KOPT-K1 (cell line): ENCODE measurements around the gene UFL1.
"Not testable (repeated sequence)": the region's sequence is repeated elsewhere in the genome, so short reads cannot be mapped to it uniquely, and the experiment has no call there.

Source experiments
- H3K27ac ChIP-seq: fragments of 200-600 bp; sonication (generic); 2 replicates; pipeline ENCODE4 v1.5.1; 2016; ENCODE audit warnings: antibody characterized with exemption, mild to moderate bottlenecking, low read depth, low read length; ENCODE audit not compliant: poor library complexity, severe bottlenecking
- H3K36me3 ChIP-seq: fragments of 200-600 bp; sonication (generic); 2 replicates; pipeline ENCODE4 v1.5.1; 2017; ENCODE audit warnings: antibody characterized with exemption, mild to moderate bottlenecking, low read length, moderate library complexity; ENCODE audit not compliant: insufficient read depth
- H3K9me3 ChIP-seq: fragments of 200-600 bp; sonication (generic); 2 replicates; pipeline ENCODE4 v1.5.1; 2017; ENCODE audit warnings: antibody characterized with exemption, low read length, mild to moderate bottlenecking; ENCODE audit not compliant: insufficient read depth, poor library complexity, severe bottlenecking

Gene UFL1

GRCh38 chr6:96545882-96546281 is 24.3 kb downstream of the UFL1 start:
- H3K9me3 ChIP-seq, result no peaks in the 10 kb centered on the region
- H3K36me3 ChIP-seq, result peaks cover 66% of the 10 kb centered on the region
- H3K27ac ChIP-seq, result no peak overlapping the region

GRCh38 chr6:96547654-96548053 is 26.0 kb downstream of the UFL1 start:
- H3K27ac ChIP-seq, result no peak overlapping the region
- H3K36me3 ChIP-seq, result peaks cover 77% of the 10 kb centered on the region
- no peaks in the 10 kb centered on the region for H3K9me3 ChIP-seq

GRCh38 chr6:96554558-96554957 is 33.0 kb downstream of the UFL1 start:
- Histone ChIP-seq H3K36me3 (peaks cover 71% of the 10 kb centered on the region), H3K9me3 (no peaks in the 10 kb centered on the region), H3K27ac (no peak overlapping the region)

GRCh38 chr6:96559740-96560139 is 38.1 kb downstream of the UFL1 start:
- not testable (repeated sequence) for H3K9me3 ChIP-seq, H3K27ac ChIP-seq
- peaks cover 21% of the 10 kb centered on the region for H3K36me3 ChIP-seq

- no peaks in the 10 kb centered on the region for H3K9me3 ChIP-seq
- H3K27ac ChIP-seq, result no peak within 1 kb of the TSS
- H3K36me3 ChIP-seq, result no peaks in the 10 kb centered on the region
These were observed 41.3 kb downstream of the UFL1 start, which contains the start of gene FHL5 for GRCh38 chr6:96562886-96563285. TSS of gene FHL5 (plus strand) at chr6:96563128. CDS start at chr6:96603614, 40,486 bp downstream.

GRCh38 chr6:96563853-96564252 is 42.2 kb downstream of the UFL1 start:
- H3K9me3 ChIP-seq, result no peaks in the 10 kb centered on the region
- no peaks in the 10 kb centered on the region for H3K36me3 ChIP-seq
- H3K27ac ChIP-seq, result no peak overlapping the region

- H3K27ac ChIP-seq, result no peak overlapping the region
- peaks cover 16% of the 10 kb centered on the region for H3K9me3 ChIP-seq
- H3K36me3 ChIP-seq, result no peaks in the 10 kb centered on the region
These were observed 48.4 kb downstream of the UFL1 start for GRCh38 chr6:96570053-96570452.

GRCh38 chr6:96571551-96571950 is 49.9 kb downstream of the UFL1 start:
- no peak overlapping the region for H3K27ac ChIP-seq
- H3K9me3 ChIP-seq, result peaks cover 16% of the 10 kb centered on the region
- H3K36me3 ChIP-seq, result no peaks in the 10 kb centered on the region

GRCh38 chr6:96575359-96575758 is 53.8 kb downstream of the UFL1 start:
- Histone ChIP-seq H3K36me3 (no peaks in the 10 kb centered on the region), H3K27ac (no peak overlapping the region), H3K9me3 (peaks cover 6% of the 10 kb centered on the region)

GRCh38 chr6:96576221-96576620 is 54.6 kb downstream of the UFL1 start:
- Histone ChIP-seq H3K9me3 (peaks cover 2% of the 10 kb centered on the region), H3K27ac (no peak overlapping the region), H3K36me3 (no peaks in the 10 kb centered on the region)

- no peak overlapping the region for H3K27ac ChIP-seq
- no peaks in the 10 kb centered on the region for H3K36me3 ChIP-seq
- H3K9me3 ChIP-seq, result no peaks in the 10 kb centered on the region
These were observed 60.4 kb downstream of the UFL1 start for GRCh38 chr6:96582021-96582420.

- Histone ChIP-seq H3K9me3 (no peaks in the 10 kb centered on the region), H3K27ac (no peak overlapping the region)
These were observed 60.8 kb downstream of the UFL1 start for GRCh38 chr6:96582436-96582835.

GRCh38 chr6:96604420-96604819 is 82.8 kb downstream of the UFL1 start:
- Histone ChIP-seq H3K27ac (no peak overlapping the region), H3K36me3 (no peaks in the 10 kb centered on the region), H3K9me3 (no peaks in the 10 kb centered on the region)

More at GRCh38 chr6:96582436-96582835, 60.8 kb downstream of the UFL1 start:
- no peaks in the 10 kb centered on the region for H3K36me3 ChIP-seq
